Lower leg skin (tissue), 3 donors: ENCODE measurements around the gene APOB.

Experiments used
- POLR2A ChIP-seq, 2 donors: fragments of 450-650 bp; IDR thresholded peaks; one replicate each; pipeline ENCODE4 v1.6.1; 2016 to 2017; ENCODE audit warnings: antibody characterized with exemption in 2 of 2, mild to moderate bottlenecking in 1 of 2, moderate library complexity in 1 of 2
- TF ChIP-seq, protein P1 (sequence below), 3 donors: fragments of 450-650 bp; IDR thresholded peaks; one replicate each; pipeline ENCODE4 v1.5.1; 2016; ENCODE audit warnings: antibody characterized with exemption in 3 of 3, mild to moderate bottlenecking in 3 of 3, moderate library complexity in 2 of 3

DNA sequence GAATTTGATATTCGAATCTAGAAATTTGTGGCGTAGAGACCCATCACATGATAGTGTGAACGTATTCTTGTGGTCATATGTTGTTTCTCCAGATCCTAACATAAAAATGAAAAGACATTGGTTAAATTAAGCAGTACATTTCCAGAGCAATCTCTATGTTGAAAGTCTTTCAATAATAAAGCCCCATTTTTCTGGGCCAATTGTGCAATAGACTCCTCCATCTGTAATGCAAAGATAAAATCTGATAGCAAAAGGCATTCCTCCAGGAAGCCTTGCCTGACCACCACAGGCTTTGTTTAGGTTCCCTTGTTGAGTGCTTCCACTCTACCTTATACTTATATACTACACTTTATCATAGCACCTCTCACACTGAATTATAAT is 31.3 kb downstream of the APOB start:
- TF ChIP-seq, protein P1, sequence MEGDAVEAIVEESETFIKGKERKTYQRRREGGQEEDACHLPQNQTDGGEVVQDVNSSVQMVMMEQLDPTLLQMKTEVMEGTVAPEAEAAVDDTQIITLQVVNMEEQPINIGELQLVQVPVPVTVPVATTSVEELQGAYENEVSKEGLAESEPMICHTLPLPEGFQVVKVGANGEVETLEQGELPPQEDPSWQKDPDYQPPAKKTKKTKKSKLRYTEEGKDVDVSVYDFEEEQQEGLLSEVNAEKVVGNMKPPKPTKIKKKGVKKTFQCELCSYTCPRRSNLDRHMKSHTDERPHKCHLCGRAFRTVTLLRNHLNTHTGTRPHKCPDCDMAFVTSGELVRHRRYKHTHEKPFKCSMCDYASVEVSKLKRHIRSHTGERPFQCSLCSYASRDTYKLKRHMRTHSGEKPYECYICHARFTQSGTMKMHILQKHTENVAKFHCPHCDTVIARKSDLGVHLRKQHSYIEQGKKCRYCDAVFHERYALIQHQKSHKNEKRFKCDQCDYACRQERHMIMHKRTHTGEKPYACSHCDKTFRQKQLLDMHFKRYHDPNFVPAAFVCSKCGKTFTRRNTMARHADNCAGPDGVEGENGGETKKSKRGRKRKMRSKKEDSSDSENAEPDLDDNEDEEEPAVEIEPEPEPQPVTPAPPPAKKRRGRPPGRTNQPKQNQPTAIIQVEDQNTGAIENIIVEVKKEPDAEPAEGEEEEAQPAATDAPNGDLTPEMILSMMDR (IDR thresholded peaks at IDR 0.05), result no peak
- no peak for TF ChIP-seq POLR2A (IDR thresholded peaks at IDR 0.05)
